ENCODE data around the gene DLEC1.
"Not testable (repeated sequence)": the region's sequence is repeated elsewhere in the genome, so short reads cannot be mapped to it uniquely, and the experiment has no call there.

Gene DLEC1

DNA sequence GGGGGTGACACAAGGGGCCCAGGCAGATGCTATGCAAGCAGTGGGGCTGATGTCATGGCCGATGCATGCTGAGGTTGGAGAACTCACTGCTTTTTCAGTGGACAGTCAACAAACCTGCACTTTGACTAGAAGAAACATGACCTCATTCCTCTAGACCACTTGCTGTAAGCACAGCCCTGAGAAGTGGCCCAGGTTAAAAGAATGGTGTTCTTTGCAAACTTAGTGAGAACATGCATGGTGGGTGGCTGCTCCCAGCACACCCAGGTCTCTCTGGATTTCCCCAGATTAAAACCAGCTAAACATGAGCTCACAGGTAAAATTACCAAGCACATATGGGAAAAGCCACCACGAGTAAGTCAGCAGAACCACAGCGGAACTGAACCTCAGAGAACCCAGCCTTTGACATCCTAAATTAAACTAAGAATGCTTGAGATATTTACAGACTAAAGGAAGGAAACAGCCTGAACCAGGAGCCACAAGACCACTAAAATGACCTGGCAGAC is 15.5 kb downstream of the DLEC1 start:
- TF ChIP-seq, protein P1, sequence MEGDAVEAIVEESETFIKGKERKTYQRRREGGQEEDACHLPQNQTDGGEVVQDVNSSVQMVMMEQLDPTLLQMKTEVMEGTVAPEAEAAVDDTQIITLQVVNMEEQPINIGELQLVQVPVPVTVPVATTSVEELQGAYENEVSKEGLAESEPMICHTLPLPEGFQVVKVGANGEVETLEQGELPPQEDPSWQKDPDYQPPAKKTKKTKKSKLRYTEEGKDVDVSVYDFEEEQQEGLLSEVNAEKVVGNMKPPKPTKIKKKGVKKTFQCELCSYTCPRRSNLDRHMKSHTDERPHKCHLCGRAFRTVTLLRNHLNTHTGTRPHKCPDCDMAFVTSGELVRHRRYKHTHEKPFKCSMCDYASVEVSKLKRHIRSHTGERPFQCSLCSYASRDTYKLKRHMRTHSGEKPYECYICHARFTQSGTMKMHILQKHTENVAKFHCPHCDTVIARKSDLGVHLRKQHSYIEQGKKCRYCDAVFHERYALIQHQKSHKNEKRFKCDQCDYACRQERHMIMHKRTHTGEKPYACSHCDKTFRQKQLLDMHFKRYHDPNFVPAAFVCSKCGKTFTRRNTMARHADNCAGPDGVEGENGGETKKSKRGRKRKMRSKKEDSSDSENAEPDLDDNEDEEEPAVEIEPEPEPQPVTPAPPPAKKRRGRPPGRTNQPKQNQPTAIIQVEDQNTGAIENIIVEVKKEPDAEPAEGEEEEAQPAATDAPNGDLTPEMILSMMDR (IDR thresholded peaks at IDR 0.05): no peak
- Mint-ChIP-seq H3K27me3 (ENCODE audit: low read depth, poor library complexity) (peaks cover 27% of the 10 kb centered on the region), H3K4me1 (peaks cover 9% of the 10 kb centered on the region), H3K9me3 (peaks cover 25% of the 10 kb centered on the region), H3K27ac (peak overlapping the region; percentile 3), H3K36me3 (ENCODE audit: low read depth) (peaks cover 9% of the 10 kb centered on the region), H3K4me3 (no peak overlapping the region)
- no peak for DNase-seq

DNA sequence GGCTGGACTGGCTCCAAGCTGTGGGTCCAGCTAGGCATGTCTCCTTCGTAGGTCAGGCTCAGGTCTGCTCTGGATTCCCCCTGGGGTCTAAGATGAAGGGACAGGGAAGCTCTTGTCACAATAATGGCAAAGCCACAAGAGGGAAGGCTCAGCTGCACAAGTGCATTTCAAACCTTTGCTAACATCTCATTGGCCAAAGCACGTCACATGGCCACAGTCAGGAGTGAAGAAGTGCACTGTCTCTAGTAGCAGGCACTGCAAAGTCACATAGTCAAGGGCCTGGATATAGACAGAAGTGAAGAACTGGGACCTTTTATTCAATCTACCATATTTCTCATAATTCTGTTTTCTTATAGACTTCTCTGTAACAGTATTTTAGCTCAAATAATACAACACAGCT is 20.1 kb downstream of the DLEC1 start:
- Mint-ChIP-seq H3K4me1 (peaks cover 6% of the 10 kb centered on the region), H3K9me3 (peaks cover 22% of the 10 kb centered on the region), H3K27me3 (ENCODE audit: low read depth, poor library complexity) (peaks cover 31% of the 10 kb centered on the region), H3K36me3 (ENCODE audit: low read depth) (no peaks in the 10 kb centered on the region), H3K27ac (no peak overlapping the region), H3K4me3 (no peak overlapping the region)
- no peak for DNase-seq
- TF ChIP-seq, protein P1 (IDR thresholded peaks at IDR 0.05): no peak

DNA sequence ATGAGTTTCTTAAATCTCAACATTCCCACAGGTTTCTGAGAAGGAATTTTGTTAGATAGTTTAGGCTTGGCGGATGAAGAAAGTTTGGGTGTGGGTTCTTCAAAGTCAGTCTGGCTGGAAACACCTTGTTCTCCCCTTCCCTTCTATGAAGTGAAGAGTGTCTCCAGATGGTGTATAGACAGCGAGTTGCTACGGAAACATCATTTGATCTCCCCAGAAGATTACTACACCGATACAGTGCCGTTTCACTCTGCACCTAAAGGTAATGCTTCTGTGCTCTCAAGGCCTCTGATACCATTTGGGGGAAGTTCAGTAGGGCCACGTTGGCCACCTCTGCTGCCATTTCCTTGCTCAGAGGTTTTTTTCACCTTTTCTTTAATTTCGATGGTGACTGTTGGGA is 20.6 kb downstream of the DLEC1 start:
- Mint-ChIP-seq H3K36me3 (ENCODE audit: low read depth) (no peaks in the 10 kb centered on the region), H3K27ac (no peak overlapping the region), H3K4me1 (peaks cover 6% of the 10 kb centered on the region), H3K27me3 (ENCODE audit: low read depth, poor library complexity) (peaks cover 31% of the 10 kb centered on the region), H3K9me3 (peaks cover 21% of the 10 kb centered on the region), H3K4me3 (no peak overlapping the region)
- no peak for DNase-seq
- TF ChIP-seq, protein P1 (IDR thresholded peaks at IDR 0.05): no peak

DNA sequence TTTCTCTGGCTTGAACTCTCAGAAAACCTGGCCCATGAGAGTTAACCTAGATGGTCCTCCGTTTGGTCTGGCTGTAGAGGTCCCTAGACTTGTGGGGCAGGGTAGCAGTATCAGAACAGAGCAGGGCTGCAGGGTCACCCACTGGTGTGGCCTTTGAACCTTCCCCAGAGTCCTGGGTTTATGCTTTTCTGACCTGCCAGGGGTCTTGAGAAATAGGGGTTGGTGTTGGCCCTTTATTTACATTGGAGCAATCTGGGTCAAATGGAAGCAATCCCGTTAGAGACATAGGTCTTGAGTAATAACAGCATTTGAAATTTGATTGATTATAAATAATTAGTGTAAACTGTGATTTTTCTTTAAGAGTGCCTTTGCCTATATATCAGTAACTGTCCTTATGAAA is 23.8 kb downstream of the DLEC1 start:
- Mint-ChIP-seq H3K36me3 (ENCODE audit: low read depth) (peaks cover 5% of the 10 kb centered on the region), H3K27me3 (ENCODE audit: low read depth, poor library complexity) (peaks cover 21% of the 10 kb centered on the region), H3K4me1 (no peaks in the 10 kb centered on the region), H3K27ac (no peak overlapping the region), H3K9me3 (peaks cover 36% of the 10 kb centered on the region), H3K4me3 (no peak overlapping the region)
- TF ChIP-seq, protein P1 (IDR thresholded peaks at IDR 0.05): no peak
- DNase-seq: no peak

DNA sequence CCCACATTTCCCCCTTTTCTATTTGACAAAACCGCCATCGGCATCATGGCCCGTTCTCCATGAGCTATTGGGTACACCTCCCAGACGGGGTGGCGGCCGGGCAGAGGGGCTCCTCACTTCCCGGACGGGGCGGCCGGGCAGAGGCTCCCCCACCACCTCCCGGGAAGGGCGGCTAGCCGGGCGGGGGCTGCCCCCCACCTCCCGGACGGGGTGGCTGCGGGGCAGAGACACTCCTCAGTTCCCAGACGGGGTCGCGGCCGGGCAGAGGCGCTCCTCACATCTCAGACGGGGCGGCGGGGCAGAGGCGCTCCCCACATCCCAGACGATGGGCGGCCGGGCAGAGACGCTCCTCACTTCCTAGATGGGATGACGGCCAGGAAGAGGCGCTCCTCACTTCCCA is 25.4 kb downstream of the DLEC1 start:
- H3K4me1 Mint-ChIP-seq; H3K27ac Mint-ChIP-seq; H3K36me3 Mint-ChIP-seq (ENCODE audit: low read depth); DNase-seq; H3K4me3 Mint-ChIP-seq: not testable (repeated sequence)
- Mint-ChIP-seq H3K27me3 (ENCODE audit: low read depth, poor library complexity) (peaks cover 11% of the 10 kb centered on the region), H3K9me3 (peaks cover 36% of the 10 kb centered on the region)

DNA sequence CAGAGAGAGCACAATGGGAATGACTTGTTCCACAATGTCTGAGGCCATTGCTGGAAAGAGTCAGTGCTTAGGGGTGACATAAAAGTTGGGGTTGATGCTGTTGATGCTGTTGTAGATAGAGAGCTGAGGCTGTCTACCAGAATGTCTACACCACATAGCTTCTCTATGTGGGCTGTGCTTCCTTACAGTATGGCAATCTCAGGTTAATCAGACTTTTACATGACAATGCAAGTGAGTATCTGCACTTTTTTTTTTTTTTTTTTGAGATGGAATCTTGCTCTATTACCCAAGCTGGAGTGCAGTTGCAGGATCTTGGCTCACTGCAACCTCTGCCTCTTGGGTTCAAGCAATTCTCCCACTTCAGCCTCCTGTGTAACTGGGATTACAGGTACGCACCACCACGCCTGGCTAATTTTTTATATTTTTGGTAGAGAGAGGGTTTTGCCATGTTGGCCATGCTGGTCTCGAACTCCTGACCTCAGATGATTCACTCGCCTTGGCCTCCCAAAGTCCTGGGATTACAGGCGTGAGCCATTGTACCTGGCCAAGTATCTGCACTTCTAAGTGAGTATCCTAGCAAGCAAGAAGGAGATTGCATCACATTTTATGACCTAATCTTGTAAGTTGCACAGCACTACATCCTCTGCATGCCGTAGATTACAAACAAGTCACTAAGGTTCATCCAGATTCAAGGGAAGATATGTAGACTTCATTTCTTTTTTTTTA is 28.7 kb downstream of the DLEC1 start:
- DNase-seq: no peak

More for the DNA sequence above, 28.7 kb downstream of the DLEC1 start:
- Mint-ChIP-seq H3K4me3 (no peak overlapping the region), H3K27me3 (ENCODE audit: low read depth, poor library complexity) (peaks cover 3% of the 10 kb centered on the region), H3K27ac (no peak overlapping the region), H3K4me1 (no peaks in the 10 kb centered on the region), H3K36me3 (ENCODE audit: low read depth) (peaks cover 5% of the 10 kb centered on the region), H3K9me3 (peaks cover 27% of the 10 kb centered on the region)
- TF ChIP-seq, protein P1 (IDR thresholded peaks at IDR 0.05): no peak

Data from nephron progenitor cell (in vitro differentiated cells).